Dedifferentiated amniotic fluid mesenchymal stem cell (primary cell): ENCODE data around the gene SMIM33.
"Not testable (repeated sequence)": the region's sequence is repeated elsewhere in the genome, so short reads cannot be mapped to it uniquely, and the experiment has no call there.

Experiments
- DNase-seq: peaks from one replicate; pipeline ENCODE4 v3.0.0-alpha.2; 2016; ENCODE audit errors: extremely low spot score

Gene SMIM33

GRCh38 chr5:139457241-139457640 lies 13.6 kb upstream of the SMIM33 start:
- no peak for DNase-seq

- no peak for DNase-seq
These were observed 13.0 kb upstream of the SMIM33 start for GRCh38 chr5:139457653-139458306.

GRCh38 chr5:139458580-139459407 lies 12.0 kb upstream of the SMIM33 start:
- no peak for DNase-seq

GRCh38 chr5:139459451-139459934 lies 11.3 kb upstream of the SMIM33 start:
- DNase-seq, result no peak

- no peak for DNase-seq
These were observed 10.3 kb upstream of the SMIM33 start for GRCh38 chr5:139460455-139460854.

GRCh38 chr5:139461176-139461575 lies 9.6 kb upstream of the SMIM33 start:
- DNase-seq, result no peak

GRCh38 chr5:139461698-139462097 lies 9.1 kb upstream of the SMIM33 start:
- no peak for DNase-seq

GRCh38 chr5:139462586-139463276 lies 8.1 kb upstream of the SMIM33 start, which contains the start of gene ECSCR:
Gene ECSCR, minus strand, starts transcription at chr5:139462743. Its CDS starts 73 bp downstream, at chr5:139462670.
- DNase-seq, result no peak

- DNase-seq, result no peak
These were observed 2.3 kb upstream of the SMIM33 start for GRCh38 chr5:139468421-139468931.

- no peak for DNase-seq
These were observed 1.7 kb downstream of the SMIM33 start for GRCh38 chr5:139472386-139473030.

- DNase-seq, result no peak
These were observed 2.3 kb downstream of the SMIM33 start for GRCh38 chr5:139473105-139473504.

- DNase-seq, result no peak
These were observed 2.8 kb downstream of the SMIM33 start for GRCh38 chr5:139473565-139473964.

GRCh38 chr5:139474890-139475791 lies 4.3 kb downstream of the SMIM33 start:
- no peak for DNase-seq

- no peak for DNase-seq
These were observed 5.2 kb downstream of the SMIM33 start for GRCh38 chr5:139475865-139476617.

- DNase-seq, result not testable (repeated sequence)
These were observed 8.0 kb downstream of the SMIM33 start for GRCh38 chr5:139478657-139479423.

- not testable (repeated sequence) for DNase-seq
These were observed 8.9 kb downstream of the SMIM33 start for GRCh38 chr5:139479729-139480128.

GRCh38 chr5:139481122-139481533 lies 10.3 kb downstream of the SMIM33 start:
- DNase-seq, result no peak

- DNase-seq, result no peak
These were observed 10.8 kb downstream of the SMIM33 start for GRCh38 chr5:139481580-139482049.
